HG02798 (cell line): Measurements from ENCODE around the gene BORCS5.

Experiments used
- ATAC-seq: cut with Tn5 transposase; IDR thresholded peaks from one replicate; pipeline ENCODE4 v1.9.1; 2021; ENCODE audit warnings: mild to moderate bottlenecking; ENCODE audit not compliant: unreplicated experiment, poor library complexity

Gene BORCS5

DNA sequence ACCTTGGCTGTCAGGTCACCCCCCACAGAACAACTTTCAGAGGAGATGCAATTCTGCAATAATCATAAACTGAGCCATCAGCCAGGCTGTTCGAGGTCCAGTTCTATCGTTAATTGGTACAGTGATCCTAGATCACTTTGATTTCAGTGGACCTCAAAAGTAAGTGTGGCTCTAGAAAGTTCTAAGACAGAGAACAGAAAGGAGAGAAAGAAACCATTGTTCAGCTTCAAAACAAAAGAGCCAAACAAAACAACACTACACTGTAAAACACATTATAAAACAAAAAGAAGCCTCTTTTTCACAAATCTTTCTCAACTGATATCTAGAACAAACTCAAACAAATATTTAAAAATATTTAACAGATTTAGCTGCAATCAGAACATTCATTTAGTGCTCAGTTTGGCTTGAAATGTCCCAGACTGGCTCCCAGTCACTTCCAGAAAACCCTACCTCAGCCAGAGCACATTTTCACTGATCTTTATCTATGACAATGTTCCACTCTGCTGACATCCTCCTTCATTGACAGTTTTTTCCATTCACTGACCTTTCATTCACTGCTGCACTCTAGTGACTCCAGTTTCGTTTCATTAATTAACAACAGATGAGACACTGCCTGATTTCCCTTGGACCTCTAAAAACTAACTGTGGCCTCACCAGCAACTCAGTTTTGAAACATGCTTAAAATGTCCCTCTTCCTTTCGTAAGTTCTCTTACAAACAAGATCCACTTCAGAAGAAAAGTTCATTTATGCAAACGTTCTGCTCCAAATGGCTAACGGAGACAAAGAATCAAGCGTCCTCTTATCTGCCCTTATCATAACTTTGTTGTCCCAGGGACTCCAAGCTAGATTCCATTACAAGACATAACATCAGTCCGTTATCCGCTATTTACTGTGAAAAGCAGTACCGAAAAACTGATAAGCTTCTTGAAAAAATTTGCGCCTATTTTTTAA lies 148.9 kb downstream of the BORCS5 start:
- peak; percentile 79 for ATAC-seq

DNA sequence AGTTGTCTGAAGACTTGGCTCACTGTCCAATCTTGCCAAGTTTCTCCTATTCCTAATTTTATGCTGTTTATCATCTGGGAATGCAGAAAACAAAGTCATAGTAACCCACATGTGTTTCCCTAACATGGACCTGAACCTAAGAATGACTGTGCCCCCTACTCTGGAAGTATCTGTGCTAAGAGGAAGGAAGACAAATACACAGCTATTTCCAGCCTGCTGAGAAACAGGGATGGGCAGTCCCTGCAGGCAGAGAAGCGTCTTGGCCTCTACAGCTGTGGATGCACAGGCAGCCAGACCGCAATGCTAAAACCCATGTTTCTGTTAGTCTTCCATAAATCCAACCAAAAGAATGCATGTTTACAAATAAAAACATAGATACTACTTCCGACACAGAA lies 149.6 kb downstream of the BORCS5 start:
- ATAC-seq = no peak

DNA sequence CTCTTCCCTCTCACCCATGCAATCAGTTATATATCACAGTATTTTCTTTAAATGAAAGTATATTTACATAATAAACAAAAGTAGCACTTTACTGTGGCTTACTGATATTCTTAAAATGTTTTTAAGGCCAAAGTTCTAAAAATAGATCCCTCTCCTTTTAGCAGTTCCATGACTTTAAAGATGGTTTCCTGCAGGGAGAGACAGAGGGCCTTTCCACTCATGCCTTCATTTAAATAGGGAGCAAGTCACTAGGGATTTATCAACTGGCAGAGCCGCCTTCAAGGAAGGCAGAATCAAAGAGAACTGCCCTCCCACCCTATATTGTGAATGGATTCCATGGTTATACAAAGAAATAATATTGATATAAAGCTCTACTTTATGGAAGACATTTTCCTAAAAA lies 150.2 kb downstream of the BORCS5 start:
- no peak for ATAC-seq

DNA sequence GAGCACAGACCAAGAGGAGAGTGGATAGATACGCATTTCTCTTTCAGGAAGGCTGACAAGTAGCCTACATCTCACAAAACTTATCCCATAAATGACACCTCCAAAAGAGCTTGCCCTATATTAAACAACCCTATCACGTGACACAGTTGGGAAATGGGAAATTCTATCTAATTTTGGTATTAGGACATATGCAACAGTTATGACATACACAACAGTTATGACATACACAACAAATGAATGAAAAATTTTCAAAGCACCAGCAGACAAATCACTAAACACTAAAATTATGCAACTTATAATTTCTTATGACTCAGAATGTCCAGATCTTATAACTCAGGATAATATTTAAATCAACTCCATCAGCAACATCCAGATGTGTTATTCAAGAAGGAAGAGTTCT lies 151.7 kb downstream of the BORCS5 start:
- ATAC-seq = no peak

DNA sequence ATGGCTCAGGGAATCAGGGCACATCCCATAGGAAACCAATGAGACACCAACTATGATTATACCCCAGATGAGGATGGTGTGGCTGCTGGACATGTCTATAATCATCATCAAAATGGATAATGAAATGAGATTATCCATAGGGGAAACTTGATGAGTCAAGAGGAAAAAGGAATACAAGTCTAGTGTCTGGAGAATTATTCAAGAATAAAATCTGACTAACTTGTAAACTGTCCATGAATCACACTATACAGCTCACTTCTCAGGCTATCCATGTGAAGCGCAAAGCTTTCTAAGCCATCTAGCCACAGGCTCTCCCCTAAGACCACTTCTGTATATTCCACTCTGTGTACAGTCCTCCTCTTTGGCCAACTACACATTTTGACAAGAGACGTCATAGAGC lies 153.3 kb downstream of the BORCS5 start:
- no peak for ATAC-seq

DNA sequence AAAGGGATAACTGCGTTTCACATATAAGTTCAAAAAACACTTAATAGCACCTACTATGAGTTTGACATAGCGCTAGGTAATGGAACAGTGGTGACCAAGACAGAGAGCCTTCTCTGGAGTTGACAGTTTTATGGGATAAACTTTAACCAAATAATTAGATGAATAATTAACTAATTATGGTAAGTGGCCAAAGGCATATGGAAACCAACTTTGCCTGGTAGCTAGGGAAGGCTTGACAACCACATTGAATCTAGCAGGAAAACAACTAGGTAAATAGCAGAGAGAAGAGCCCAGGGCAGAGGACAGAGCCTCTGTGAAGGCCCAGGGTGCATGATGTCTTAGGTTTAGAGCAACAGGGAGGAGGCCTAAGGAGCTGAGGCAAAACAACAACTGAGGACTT lies 153.7 kb downstream of the BORCS5 start:
- ATAC-seq = no peak

DNA sequence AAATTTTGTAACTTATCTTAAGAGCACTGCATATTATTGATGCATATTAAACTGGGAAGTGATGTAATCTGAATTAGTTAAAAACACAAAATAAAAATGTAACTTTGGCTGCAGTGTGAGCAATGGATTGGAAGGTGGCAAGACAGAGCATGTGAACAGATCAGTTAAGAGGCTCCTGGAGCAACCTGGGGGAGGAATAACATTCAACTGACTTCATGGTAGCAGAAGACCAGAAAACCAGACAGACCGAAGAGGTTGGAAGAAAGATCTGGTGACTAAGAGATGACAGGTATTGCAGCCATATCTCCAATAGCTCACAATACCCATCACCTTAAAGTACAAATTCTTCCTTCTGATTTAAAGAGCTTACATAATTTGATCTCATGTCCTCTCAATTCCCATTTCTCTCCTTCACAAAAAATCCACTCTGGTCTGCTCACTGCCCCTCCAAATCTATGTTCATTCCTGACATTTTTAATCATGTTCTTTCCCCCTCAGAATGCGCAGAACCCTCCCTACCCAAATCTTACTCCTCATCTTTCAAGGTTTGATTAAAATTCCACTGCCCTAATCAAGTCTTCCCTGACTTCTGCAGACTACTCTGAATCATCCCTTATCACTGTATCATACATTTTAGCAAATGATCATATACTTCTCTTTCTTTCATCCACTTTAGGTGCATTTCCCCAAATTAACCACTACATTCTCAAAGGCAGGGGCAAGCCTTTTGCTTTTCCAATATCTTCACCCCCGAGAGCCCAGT lies 154.3 kb downstream of the BORCS5 start:
- no peak for ATAC-seq

DNA sequence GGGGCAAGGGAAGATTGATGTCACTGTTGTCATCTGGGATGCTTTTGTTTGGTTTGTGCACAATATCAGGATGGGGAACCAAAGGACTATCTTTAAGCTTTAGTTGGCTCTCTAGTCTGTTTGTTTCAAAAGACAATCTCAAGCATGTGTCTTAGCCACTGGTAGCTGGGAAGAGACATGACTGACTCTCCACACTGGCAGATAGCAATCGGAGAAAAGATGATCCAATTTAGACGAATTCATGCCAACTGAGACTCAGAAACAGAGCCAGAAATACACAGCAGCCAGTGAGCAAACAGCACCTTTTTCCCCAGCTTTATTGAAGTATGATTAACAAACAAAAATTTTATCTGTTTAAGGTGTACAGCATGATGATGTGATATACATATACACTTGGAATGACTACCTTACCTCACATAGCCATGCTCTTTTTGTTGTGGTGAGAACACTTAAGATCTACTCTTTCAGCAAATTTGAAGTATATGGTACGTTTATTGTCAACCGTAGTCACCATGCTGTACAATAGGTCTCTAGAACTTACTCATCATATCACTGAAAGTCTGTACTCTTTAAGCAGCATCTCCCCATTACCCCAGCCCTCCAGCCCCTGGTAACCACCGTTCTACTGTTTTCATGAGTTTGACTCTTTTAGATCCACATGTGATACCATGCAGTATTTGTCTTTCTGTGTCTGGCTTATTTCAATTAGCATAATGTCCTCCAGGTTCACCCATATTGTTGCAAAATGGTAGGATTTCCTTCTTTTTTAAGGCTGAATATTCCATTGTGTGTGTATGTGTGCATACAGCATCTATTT lies 155.2 kb downstream of the BORCS5 start:
- no peak for ATAC-seq

DNA sequence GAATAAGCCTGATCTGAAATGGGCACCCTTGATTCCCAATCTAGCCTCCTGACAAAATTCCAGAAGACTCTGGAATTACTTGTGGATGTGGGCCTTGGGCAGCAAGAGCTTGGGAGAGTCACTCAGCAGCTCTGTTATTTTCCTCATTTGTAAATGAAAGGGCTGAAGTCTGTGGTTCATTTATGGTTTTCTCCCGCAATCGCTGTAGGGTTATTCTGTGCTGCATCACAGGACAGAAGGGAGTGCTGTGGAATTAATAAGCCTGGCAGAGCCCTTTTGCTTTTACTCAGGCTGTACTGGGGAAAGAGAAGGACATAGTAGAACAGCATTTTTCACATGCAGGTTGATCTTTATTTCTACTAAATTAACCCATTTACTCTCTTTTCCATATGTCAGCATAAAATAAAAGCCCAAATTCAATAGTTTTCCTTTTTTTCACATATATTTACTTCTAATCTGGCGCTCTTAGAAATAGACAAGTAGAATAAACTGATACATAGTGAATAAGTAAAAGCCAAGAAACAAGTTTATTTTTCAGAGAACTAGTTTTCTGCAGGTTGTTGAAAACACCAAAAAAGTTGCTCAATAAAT lies 156.6 kb downstream of the BORCS5 start:
- ATAC-seq = no peak

DNA sequence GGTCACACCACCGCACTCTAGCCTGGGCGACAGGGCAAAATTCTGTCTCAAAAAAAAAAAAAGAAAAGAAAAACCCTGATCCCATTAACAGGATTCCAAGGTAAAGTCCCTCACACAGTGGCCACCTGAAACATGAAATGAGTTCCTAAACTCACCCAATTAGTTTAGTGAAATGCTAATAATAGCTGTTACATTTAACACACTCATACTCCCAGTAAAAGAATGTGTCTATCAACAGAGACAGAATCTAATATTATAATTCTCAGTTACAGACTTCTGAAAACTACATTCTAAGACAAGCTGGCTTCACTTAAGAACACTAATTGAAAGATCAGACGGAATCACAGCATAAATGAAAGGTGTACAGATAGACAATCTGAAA lies 161.6 kb downstream of the BORCS5 start:
- ATAC-seq = no peak

DNA sequence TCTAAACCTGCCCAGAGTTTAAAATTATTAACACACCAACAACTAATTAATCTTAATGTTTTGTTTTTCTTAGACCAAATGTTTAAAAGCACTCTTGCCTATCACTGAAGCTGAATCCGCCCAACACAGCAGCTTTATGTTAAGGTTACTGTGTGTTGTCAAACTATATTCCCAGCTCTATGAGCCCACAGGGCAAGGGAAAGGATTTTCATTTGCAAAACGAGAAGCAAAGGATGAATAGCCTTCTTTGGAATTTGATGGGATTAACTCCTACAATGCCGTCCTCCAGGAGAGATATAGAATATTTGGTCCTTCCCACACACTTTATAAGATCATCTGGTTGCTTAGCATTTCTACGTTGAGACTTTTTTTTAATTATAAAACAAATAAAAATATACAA lies 162.0 kb downstream of the BORCS5 start:
- ATAC-seq = no peak
